H7 (cell line): ENCODE measurements around the gene GPR61. TPM values are rescaled to one million over a fixed set of nuclear protein-coding genes. Genes with fewer than 3 reads are reported as not detected.

Experiments used
- DNase-seq: peaks from one replicate; pipeline ENCODE4 v3.0.0; 2012
- H3K27me3 ChIP-seq: 2 replicates; pipeline ENCODE4 v1.6.0; 2011; ENCODE audit warnings: mild to moderate bottlenecking, low read length; ENCODE audit not compliant: control insufficient read depth, insufficient read depth
- H3K36me3 ChIP-seq: replicated peaks from 2 replicates; pipeline ENCODE4 v1.5.1; 2011; ENCODE audit warnings: low read length; ENCODE audit not compliant: control insufficient read depth, insufficient read depth
- H3K4me3 ChIP-seq: 2 replicates; pipeline ENCODE4 v1.5.1; 2011; ENCODE audit warnings: low read depth, mild to moderate bottlenecking, control low read depth, low read length, moderate library complexity; ENCODE audit not compliant: insufficient read depth
- total RNA-seq: library from RNA; depleted of rRNA; stranded (reverse); fragments of >200 nt; shearing (Covaris generic); gene quantifications from 2 replicates; pipeline ENCODE4 v1.2.3, GENCODE V29; 2014

The GPR61 gene
- total RNA-seq, 1 experiment from 2014 or later, result 0.17 TPM

- Histone ChIP-seq H3K36me3 (no peaks in the 10 kb centered on the region), H3K27me3 (no peaks in the 10 kb centered on the region; the same call in 1 of the 2 replicates), H3K4me3 (no peak overlapping the region)
- DNase-seq, result no peak
Measured at GRCh38 chr1:109522026-109522425, 17.6 kb upstream of the GPR61 start.

- H3K27me3 ChIP-seq, result no peaks in the 10 kb centered on the region; the same call in 1 of the 2 replicates
- no peak for DNase-seq
- no peak overlapping the region for H3K4me3 ChIP-seq
- no peaks in the 10 kb centered on the region for H3K36me3 ChIP-seq
Measured at GRCh38 chr1:109523706-109524105, 16.0 kb upstream of the GPR61 start.

DNA sequence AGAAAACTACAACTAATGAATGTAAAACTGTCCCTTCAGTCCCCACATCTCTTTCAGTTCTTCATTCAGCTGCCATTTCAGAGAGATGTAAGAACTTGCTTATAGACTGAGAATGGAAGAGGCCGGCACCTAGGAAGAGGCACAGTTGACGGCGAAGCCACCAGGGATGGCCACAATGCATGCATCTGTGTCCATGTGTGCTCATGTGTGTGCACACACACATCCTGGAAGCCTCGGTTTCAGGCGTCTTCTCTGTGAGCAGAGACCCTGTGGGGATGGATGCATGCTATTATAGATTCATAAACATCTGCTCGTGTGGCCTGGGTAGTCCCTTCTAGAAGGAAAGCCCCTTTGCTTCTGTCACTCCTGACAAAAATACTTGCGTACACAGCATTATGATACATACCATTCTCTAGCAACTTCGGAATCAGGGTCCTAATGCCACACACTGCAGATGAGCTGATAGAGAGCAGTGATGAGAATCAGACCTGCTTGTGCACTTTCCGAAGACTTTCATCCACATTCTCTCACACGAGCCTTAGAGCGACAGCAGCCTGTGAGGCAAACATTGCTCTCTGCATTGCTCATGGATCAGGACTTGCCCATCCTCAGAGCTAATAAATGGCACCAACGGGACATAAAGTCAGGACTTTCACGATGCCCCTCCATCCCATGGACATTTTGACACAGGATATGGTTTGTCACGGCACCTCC lies 12.4 kb upstream of the GPR61 start:
- no peak for DNase-seq
- Histone ChIP-seq H3K27me3 (peaks cover 2% of the 10 kb centered on the region; the same call in 1 of the 2 replicates), H3K36me3 (no peaks in the 10 kb centered on the region), H3K4me3 (no peak overlapping the region)

DNA sequence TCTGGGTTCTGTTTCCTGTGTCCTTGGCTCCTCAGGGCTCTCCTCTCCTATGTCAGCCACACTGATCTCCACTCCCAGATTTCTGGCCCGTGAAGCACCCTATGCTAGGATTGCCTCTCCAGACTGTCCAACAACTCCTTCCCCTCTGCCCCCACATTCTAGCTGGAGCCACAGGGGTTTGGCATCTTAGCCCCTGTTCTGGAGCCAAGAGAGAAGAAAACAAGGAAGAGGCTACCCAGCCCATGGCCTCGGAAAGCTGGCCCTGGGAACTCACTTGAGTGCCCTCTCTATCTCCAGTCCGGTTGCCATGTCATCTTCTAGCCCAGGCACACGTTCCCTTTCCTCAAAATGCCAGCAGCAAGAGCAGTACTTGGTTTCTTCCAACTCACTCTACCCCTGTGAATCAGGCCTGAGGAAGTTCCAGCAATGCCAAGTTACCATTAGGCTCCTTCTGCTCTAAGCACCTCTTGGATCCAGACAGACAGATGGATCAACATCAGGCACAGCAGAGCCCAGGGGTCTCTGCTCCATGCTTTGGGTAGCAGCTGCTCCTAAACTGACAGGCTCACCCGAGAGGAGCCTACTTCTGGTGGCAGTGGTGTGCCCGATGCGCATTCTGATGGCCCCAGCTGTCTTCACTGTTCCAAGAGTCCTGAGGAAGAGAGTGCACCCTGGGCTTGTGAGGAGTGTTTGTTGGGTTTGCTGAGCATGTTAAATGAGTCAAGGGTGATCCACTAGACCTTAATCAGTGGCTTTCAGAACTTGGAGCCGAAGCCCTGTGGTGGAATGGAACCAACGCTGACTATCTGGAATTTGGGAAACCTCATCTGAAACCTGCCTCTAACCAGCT lies 11.6 kb upstream of the GPR61 start:
- no peaks in the 10 kb centered on the region for H3K36me3 ChIP-seq
- H3K27me3 ChIP-seq, result peaks cover 2% of the 10 kb centered on the region; the same call in 1 of the 2 replicates
- no peak overlapping the region for H3K4me3 ChIP-seq
- DNase-seq, result no peak

GRCh38 chr1:109528712-109529111 lies 11.0 kb upstream of the GPR61 start:
- Histone ChIP-seq H3K4me3 (no peak overlapping the region), H3K27me3 (peaks cover 2% of the 10 kb centered on the region; the same call in 1 of the 2 replicates), H3K36me3 (no peaks in the 10 kb centered on the region)
- no peak for DNase-seq

DNA sequence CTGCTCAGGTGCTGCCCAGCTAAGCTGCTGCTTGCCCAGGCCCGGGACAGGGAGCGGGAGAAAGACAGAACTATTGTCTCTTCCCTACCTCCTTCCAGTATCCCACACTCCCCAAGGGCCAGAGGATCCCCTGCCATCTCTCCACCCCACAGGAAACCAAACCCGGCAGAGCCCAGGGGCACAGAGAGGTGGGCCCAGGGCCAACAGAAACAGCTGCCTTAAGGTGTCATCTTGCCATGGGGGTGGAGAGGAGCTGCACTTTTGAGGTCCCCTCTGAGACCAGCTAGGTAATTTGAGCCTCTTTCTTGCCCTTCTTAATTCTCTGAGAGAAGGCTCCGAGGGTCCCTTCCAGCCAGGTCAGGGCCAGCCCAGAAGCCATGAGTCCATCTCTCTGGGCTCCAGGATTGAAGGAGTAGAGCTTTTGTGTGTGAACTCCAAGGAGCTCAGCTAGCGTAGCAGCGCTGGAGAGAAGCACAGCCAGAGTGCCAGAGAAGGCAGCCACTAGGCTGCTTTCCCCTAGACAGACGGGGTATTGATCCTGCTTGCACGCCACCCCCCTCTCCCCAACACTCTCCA lies 9.7 kb upstream of the GPR61 start:
- DNase-seq, result no peak
- Histone ChIP-seq H3K27me3 (peaks cover 2% of the 10 kb centered on the region; the same call in 1 of the 2 replicates), H3K36me3 (no peaks in the 10 kb centered on the region), H3K4me3 (no peak overlapping the region)

- no peak for DNase-seq
- Histone ChIP-seq H3K27me3 (peaks cover 2% of the 10 kb centered on the region; the same call in 1 of the 2 replicates), H3K36me3 (no peaks in the 10 kb centered on the region), H3K4me3 (no peak overlapping the region)
Measured at GRCh38 chr1:109530457-109531087, 9.1 kb upstream of the GPR61 start.

GRCh38 chr1:109531380-109531779 lies 8.3 kb upstream of the GPR61 start:
- H3K4me3 ChIP-seq, result no peak overlapping the region
- no peaks in the 10 kb centered on the region for H3K36me3 ChIP-seq
- H3K27me3 ChIP-seq, result peaks cover 2% of the 10 kb centered on the region; the same call in 1 of the 2 replicates
- DNase-seq, result no peak

DNA sequence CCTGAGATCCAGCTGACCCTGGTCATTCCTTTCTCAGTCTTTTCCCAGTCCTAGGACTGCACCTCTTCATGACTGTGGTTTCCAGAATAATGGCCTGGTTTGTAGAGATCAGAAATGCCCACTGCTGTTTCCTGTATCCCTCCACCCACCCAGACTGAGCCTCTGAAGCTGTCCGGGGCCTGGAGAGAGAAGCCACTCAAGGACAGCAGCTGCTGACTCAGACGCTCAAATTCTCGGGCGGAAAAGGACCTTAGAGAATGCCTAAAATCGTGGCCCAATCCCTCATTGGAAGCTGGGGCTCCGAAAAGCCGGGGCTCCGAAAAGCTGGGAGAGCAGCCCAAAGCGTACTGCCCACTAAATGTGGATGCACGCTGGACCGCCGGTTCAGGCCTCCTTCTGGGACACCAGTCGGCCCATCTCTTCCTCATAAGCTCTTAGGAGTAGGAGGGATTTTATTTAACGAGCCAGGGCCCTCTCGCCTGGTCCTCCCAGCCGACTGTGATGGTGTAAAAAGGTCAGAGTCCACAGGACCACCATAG lies 7.8 kb upstream of the GPR61 start:
- H3K4me3 ChIP-seq, result no peak overlapping the region
- H3K36me3 ChIP-seq, result no peaks in the 10 kb centered on the region
- no peak for DNase-seq
- peaks cover 2% of the 10 kb centered on the region; the same call in 1 of the 2 replicates for H3K27me3 ChIP-seq

GRCh38 chr1:109532365-109533136 lies 7.1 kb upstream of the GPR61 start:
- Histone ChIP-seq H3K4me3 (no peak overlapping the region), H3K27me3 (peaks cover 2% of the 10 kb centered on the region; the same call in 1 of the 2 replicates), H3K36me3 (no peaks in the 10 kb centered on the region)
- DNase-seq, result peak; percentile 92

DNA sequence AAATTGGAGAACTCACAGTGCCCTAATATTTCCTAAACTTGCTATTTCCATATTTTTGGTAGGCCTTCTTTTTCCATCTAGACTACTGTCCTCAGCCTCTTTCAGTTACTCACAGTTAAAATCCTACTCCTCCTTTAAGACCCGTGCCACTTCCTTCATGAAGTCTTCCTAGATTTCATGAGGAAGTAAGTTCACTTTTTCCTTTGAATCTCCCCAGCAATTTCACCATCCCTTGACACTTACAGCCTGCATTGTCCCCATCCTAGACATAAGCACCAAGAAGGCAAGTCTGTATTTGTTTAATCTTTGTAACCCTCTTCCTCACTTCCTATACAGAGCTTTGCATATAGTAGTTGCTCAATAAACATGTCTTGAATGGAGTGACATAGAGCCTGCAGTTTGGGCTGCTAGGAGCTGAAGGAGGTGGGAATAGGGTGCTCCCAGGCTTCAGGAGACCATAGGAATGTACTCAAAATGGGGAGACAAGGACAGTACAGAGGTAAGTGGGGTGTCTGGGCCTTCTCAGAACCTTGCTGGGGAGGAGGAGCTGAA lies 5.3 kb upstream of the GPR61 start:
- H3K36me3 ChIP-seq, result no peaks in the 10 kb centered on the region
- no peak for DNase-seq

DNA sequence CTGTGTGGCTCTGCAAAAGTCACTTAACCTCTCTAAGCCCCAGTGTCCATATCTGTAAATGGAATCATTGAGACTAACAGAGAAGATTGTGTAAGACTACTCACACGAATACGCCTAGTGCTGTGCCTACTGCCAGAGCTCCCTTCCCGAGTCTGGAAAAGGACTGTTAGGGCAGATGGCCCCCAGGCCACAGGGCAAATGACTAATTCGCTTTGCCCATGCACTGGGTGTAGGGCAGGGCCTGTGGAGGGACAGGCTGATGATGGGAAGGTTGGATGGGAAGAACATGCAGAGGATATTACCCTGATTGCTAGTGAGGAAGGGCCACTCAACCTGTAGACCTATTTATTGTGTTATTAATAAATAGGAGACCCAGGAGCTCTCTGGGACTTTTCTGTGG lies 4.2 kb upstream of the GPR61 start:
- Histone ChIP-seq H3K27me3 (peaks cover 2% of the 10 kb centered on the region; the same call in 1 of the 2 replicates), H3K36me3 (no peaks in the 10 kb centered on the region)
- DNase-seq, result no peak

More for the DNA sequence above, 5.3 kb upstream of the GPR61 start:
- peaks cover 2% of the 10 kb centered on the region; the same call in 1 of the 2 replicates for H3K27me3 ChIP-seq
- no peak overlapping the region for H3K4me3 ChIP-seq

GRCh38 chr1:109535971-109536491 lies 3.6 kb upstream of the GPR61 start:
- Histone ChIP-seq H3K36me3 (no peaks in the 10 kb centered on the region), H3K27me3 (peaks cover 2% of the 10 kb centered on the region; the same call in 1 of the 2 replicates), H3K4me3 (no peak overlapping the region)
- peak; percentile 47 for DNase-seq

More for the DNA sequence above, 4.2 kb upstream of the GPR61 start:
- no peak overlapping the region for H3K4me3 ChIP-seq
